ENCODE results near the gene SCRN2.

SCRN2 gene

DNA sequence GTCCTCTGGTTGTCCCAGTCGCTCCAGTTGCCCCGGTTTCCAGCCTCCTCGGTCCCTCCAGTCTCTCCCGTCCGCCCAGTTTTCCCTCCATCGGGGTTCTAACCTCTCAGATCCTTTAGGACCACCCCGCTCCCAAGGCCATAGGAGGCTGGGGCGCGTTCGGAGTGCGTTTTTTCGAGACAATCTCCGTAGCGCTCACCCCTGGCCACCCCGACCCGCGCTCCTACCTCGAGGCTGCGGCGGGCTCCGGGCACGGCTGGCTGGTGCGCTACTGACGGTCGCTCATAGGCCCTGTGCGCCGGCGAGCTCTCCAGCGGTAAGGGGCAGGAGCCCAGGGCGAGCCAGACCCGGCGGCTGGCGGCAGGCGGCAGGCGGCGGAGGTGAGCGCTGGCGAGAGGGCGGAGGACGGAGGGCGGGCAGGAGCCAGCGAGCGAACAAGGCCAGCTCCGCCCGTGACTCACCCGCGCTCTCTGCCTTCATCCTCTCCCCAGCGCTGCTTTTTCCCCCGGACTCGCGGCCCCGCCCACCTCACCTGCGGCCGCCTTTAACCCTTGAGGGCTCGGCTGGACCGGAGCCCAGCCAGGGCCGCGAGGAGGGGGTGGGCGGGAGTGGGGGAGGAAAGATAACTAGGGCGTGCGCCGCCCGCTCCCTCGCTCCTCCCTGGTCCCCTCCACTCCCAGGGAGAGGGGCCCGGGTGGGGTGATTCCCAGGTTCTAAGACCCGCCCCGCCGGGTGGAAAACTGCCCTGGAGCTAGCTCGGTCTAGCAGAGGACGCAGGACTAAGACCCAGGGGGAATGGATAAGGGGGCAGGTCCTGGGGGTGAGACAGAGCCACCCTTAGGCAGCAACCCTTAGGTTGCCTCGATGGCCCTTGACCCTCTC lies 9.9 kb upstream of the SCRN2 start, which contains the start of gene SP6:
Gene SP6, minus strand, starts transcription at position 472 of the 882 bp plus-strand sequence. CDS start 2,734 bp downstream, outside the sequence.
- TF ChIP-seq, protein P1, sequence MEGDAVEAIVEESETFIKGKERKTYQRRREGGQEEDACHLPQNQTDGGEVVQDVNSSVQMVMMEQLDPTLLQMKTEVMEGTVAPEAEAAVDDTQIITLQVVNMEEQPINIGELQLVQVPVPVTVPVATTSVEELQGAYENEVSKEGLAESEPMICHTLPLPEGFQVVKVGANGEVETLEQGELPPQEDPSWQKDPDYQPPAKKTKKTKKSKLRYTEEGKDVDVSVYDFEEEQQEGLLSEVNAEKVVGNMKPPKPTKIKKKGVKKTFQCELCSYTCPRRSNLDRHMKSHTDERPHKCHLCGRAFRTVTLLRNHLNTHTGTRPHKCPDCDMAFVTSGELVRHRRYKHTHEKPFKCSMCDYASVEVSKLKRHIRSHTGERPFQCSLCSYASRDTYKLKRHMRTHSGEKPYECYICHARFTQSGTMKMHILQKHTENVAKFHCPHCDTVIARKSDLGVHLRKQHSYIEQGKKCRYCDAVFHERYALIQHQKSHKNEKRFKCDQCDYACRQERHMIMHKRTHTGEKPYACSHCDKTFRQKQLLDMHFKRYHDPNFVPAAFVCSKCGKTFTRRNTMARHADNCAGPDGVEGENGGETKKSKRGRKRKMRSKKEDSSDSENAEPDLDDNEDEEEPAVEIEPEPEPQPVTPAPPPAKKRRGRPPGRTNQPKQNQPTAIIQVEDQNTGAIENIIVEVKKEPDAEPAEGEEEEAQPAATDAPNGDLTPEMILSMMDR (IDR thresholded peaks at IDR 0.05; ENCODE audit: low read depth, low read length): no peak
- H3K4me3 ChIP-seq (ENCODE audit: low read depth, low read length): no peak within 1 kb of the TSS

DNA sequence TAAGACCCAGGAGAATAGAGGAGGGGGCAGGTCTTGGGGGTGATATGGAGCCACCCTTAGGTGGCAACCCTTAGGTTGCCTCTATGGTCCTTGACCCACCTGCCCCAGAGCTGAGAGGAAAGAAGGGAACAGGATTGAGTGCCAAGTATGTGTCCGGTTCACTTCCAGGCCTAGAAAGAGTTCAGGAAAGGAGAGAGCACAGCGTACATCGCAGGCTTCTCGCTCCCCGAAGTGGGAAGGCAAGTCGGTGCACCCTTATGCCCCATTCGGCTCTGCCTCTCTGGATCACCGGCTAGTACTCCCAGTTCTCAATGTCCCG lies 9.3 kb upstream of the SCRN2 start:
- no peak overlapping the region for H3K4me3 ChIP-seq (ENCODE audit: low read depth, low read length)
- TF ChIP-seq, protein P1 (IDR thresholded peaks at IDR 0.05; ENCODE audit: low read depth, low read length): no peak

DNA sequence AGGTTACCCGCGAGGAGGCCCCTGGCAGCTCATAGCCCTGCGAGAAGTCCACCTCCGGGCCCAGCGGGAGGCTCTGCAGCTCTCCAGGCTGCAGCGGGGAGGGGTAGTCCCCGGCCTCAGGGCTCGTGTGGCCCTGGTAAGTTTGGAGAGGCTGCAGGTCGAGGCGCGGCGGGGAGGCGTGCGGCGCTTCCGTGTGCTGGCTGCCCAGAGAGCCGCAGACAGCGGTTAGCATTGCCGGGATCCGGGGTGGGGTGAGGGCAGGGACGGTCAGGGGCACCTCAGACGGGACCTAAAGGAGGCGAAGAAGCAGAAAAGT lies 7.1 kb upstream of the SCRN2 start:
- H3K4me3 ChIP-seq (ENCODE audit: low read depth, low read length): no peak overlapping the region

DNA sequence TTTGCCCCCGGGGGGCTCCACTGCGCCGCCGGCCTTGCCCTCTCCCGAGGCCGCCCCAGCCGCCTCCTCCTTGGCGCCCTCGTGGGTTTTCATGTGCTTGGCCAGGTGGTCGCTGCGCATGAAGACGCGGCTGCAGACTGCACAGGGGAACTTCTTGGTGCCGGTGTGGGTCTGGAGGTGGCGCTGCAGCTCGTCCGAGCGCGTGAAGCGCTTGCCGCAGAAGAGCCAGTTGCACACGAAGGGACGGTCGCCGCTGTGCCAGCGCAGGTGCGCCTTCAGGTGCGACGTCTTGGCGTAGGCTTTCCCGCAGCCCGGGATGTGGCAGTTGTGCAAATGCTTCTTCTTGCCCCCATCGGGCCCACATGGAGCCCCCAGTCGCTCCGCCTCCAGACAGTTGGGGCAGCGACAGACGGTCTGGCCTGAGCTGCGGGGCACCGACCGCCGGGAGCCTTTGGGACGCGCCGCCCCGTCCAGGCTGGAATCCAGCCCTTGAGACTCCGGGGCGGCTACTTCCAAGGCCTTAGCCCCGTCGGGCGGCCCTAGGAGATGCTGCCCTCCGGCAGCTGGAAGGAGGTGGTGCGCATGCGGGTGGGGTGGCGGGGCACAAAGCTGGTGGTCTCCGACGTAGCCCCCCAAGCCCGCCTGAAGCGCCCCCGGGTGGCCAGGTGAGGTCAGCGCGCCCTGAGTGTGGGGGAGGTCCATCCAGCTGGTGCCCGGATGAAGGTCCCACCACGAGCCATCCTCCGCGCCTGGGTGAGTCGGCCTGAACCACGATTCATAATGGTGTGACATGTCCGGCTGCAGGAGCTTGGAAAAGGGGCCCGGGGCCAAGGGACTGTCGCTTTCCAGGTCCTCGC lies 6.5 kb upstream of the SCRN2 start:
- no peak overlapping the region for H3K4me3 ChIP-seq (ENCODE audit: low read depth, low read length)
- TF ChIP-seq, protein P1 (IDR thresholded peaks at IDR 0.05; ENCODE audit: low read depth, low read length): no peak

More for the DNA sequence above, 7.1 kb upstream of the SCRN2 start:
- TF ChIP-seq, protein P1 (IDR thresholded peaks at IDR 0.05; ENCODE audit: low read depth, low read length): no peak

DNA sequence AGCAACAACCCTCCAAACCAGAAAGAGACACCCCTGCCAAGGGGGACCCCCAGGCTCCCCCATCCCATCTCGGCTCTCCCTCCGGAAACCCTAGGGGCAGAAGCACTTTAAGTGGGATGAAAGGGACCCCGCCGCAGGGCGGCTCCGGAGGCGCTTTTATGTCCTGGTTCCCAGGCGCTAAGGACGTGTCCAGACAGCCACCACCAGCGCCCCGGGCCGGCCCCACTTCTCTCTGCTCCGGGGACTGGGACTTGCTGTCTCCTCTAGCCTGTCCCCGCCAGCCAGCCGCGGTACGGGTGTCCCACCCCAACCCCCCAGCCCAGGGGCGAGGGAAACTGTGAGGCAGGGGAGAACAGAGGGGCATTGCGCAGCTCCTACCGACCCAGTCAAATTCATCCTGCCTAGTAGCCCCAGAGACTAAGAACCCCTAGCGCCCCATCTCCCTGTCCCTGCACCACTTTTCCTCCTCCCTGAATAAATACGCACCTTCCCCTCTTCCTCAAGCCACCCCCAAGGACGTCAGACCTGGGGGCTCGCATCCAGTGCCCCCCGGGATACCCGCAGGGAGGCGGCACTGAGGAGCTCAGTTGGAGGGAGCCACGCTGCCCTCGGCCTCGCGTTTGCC lies 5.8 kb upstream of the SCRN2 start:
- H3K4me3 ChIP-seq (ENCODE audit: low read depth, low read length): no peak overlapping the region
- TF ChIP-seq, protein P1 (IDR thresholded peaks at IDR 0.05; ENCODE audit: low read depth, low read length): no peak

DNA sequence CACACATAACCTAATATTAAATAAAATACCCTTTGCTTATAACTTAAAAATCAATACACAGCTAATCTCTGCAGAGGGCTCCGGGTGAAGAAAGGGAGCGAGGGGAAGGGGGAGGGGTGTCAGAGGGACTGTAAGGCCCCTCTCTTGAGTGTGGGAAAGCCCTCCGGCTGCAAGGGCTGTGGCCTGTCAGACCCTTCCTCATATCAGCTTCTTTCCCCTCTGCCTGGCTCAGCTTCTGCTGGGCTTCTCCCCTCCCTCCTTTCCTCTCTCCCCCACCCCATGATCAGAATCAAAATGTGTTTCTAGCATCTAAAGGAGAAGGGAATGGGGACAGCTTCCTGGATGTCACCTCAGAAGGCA lies 4.6 kb upstream of the SCRN2 start:
- TF ChIP-seq, protein P1 (IDR thresholded peaks at IDR 0.05; ENCODE audit: low read depth, low read length): no peak
- H3K4me3 ChIP-seq (ENCODE audit: low read depth, low read length): no peak overlapping the region

All from WI38 (cell line).